Measurements from ENCODE around the gene KITLG.
"Not testable (repeated sequence)": the region's sequence is repeated elsewhere in the genome, so short reads cannot be mapped to it uniquely, and the experiment has no call there.

KITLG gene

GRCh38 chr12:88496429-88496828 lies 83.8 kb downstream of the KITLG start:
- no peak for DNase-seq (ENCODE audit: low read depth, low spot score)

- DNase-seq (ENCODE audit: low read depth, low spot score): no peak
Measured at GRCh38 chr12:88495031-88495430, 85.2 kb downstream of the KITLG start.

- no peak for DNase-seq (ENCODE audit: low read depth, low spot score)
Measured at GRCh38 chr12:88494520-88494919, 85.8 kb downstream of the KITLG start.

- DNase-seq (ENCODE audit: low read depth, low spot score): no peak
Measured at GRCh38 chr12:88493636-88494035, 86.6 kb downstream of the KITLG start.

GRCh38 chr12:88490425-88490824 lies 89.8 kb downstream of the KITLG start:
- no peak for DNase-seq (ENCODE audit: low read depth, low spot score)

- DNase-seq (ENCODE audit: low read depth, low spot score): no peak
Measured at GRCh38 chr12:88472775-88473174, 107.5 kb downstream of the KITLG start.

- no peak for DNase-seq (ENCODE audit: low read depth, low spot score)
Measured at GRCh38 chr12:88472248-88472647, 108.0 kb downstream of the KITLG start.

GRCh38 chr12:88471331-88472045 lies 108.8 kb downstream of the KITLG start:
- DNase-seq (ENCODE audit: low read depth, low spot score): peak; percentile 12

GRCh38 chr12:88469154-88469553 lies 111.1 kb downstream of the KITLG start:
- DNase-seq (ENCODE audit: low read depth, low spot score): no peak

- DNase-seq (ENCODE audit: low read depth, low spot score): no peak
Measured at GRCh38 chr12:88468581-88468980, 111.7 kb downstream of the KITLG start.

- DNase-seq (ENCODE audit: low read depth, low spot score): not testable (repeated sequence)
Measured at GRCh38 chr12:88466708-88467107, 113.6 kb downstream of the KITLG start.

- DNase-seq (ENCODE audit: low read depth, low spot score): no peak
Measured at GRCh38 chr12:88458327-88458726, 121.9 kb downstream of the KITLG start.

- DNase-seq (ENCODE audit: low read depth, low spot score): no peak
Measured at GRCh38 chr12:88453323-88453722, 126.9 kb downstream of the KITLG start.

- no peak for DNase-seq (ENCODE audit: low read depth, low spot score)
Measured at GRCh38 chr12:88451205-88451604, 129.1 kb downstream of the KITLG start.

- DNase-seq (ENCODE audit: low read depth, low spot score): no peak
Measured at GRCh38 chr12:88450136-88450535, 130.1 kb downstream of the KITLG start.

- no peak for DNase-seq (ENCODE audit: low read depth, low spot score)
Measured at GRCh38 chr12:88448337-88448915, 131.8 kb downstream of the KITLG start.

- no peak for DNase-seq (ENCODE audit: low read depth, low spot score)
Measured at GRCh38 chr12:88445705-88446394, 134.4 kb downstream of the KITLG start.

GRCh38 chr12:88444481-88444880 lies 135.8 kb downstream of the KITLG start:
- no peak for DNase-seq (ENCODE audit: low read depth, low spot score)
